ENCODE measurements around the gene OR2F2. TPM values are rescaled to one million over a fixed set of nuclear protein-coding genes. Genes with fewer than 3 reads are reported as not detected.

Gene OR2F2
- total and polyA plus RNA-seq, 5 donors from 2014 or later, result not detected

Other genes starting within 250 kb of the OR2F2 start
- 0.91 TPM for gene CTAGE6, start 177.5 kb upstream of the OR2F2 start, total RNA-seq
- gene CTAGE6, start 177.5 kb upstream of the OR2F2 start, polyA plus RNA-seq, result under 1 TPM in 2 of 4 donors, not detected in 2; 0.14 to 0.31 TPM
- 9.6 TPM for gene TCAF1, start 33.1 kb upstream of the OR2F2 start, total RNA-seq
- 10 to 100 TPM in 2 of 4 donors, 1 to 10 TPM in 2; 5.6 to 13.0 (median 9.3) TPM for gene TCAF1, start 33.1 kb upstream of the OR2F2 start, polyA plus RNA-seq
- gene OR2F1, start 19.6 kb downstream of the OR2F2 start, total RNA-seq, result not detected
- gene OR2F1, start 19.6 kb downstream of the OR2F2 start, polyA plus RNA-seq, result not detected
- gene OR6B1, start 65.1 kb downstream of the OR2F2 start, total RNA-seq, result not detected
- not detected for gene OR6B1, start 65.1 kb downstream of the OR2F2 start, polyA plus RNA-seq
- gene OR2A5, start 113.7 kb downstream of the OR2F2 start, total RNA-seq, result not detected
- not detected for gene OR2A5, start 113.7 kb downstream of the OR2F2 start, polyA plus RNA-seq
- gene OR2A25, start 134.6 kb downstream of the OR2F2 start, total RNA-seq, result not detected
- not detected for gene OR2A25, start 134.6 kb downstream of the OR2F2 start, polyA plus RNA-seq
- not detected for gene OR2A12, start 151.0 kb downstream of the OR2F2 start, total RNA-seq
- gene OR2A12, start 151.0 kb downstream of the OR2F2 start, polyA plus RNA-seq, result under 1 TPM in 1 of 4 donors, not detected in 3; 0.06 TPM
- gene OR2A2, start 174.3 kb downstream of the OR2F2 start, total RNA-seq, result not detected
- gene OR2A2, start 174.3 kb downstream of the OR2F2 start, polyA plus RNA-seq, result not detected
- not detected for gene OR2A14, start 187.9 kb downstream of the OR2F2 start, total RNA-seq
- gene OR2A14, start 187.9 kb downstream of the OR2F2 start, polyA plus RNA-seq, result not detected
- gene CTAGE4, start 248.2 kb downstream of the OR2F2 start, total RNA-seq, result 3.8 TPM
- gene CTAGE4, start 248.2 kb downstream of the OR2F2 start, polyA plus RNA-seq, result under 1 TPM in 1 of 4 donors, not detected in 3; 0.29 TPM